ENCODE results near the gene TNIP1.

Gene TNIP1

DNA sequence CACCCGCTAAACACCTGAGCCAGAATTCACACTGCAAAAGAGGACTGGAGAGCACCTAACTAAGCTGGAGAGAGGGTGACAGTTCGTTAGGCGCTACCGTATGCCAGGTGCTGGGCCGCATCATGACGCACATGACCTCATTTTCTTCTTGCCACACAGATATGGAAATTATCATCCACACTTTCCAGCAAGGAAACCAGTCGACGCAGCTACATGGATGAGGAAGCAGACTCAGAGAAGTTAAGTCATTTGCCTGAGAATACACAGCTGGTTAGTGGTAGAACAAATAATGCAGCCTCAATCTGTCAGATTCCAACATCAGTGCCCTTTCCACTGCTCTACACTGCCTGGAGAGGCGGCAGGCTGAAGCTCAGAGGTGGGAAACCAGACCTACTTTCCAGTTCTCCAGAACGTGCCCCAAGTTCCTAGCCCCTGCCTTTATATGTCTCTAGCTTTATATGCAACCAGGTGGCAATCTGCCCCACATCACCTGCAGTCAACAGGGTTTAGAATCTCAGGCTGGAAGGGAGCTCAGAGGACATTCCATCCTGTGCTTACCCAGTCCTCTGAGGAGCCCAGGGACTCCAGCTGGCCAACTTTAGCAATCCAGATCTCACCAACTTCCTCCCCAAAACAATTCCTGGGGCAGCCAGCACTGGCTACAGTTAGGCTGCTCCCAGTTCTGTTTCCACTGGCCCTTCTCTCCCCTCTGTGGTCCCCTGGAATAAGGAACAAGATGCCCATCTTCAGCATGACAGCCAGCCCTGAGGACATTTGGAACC lies 8.8 kb downstream of the TNIP1 start:
- no peak overlapping the region for H3K4me2 ChIP-seq (ENCODE audit: low read length)
- H3K9ac ChIP-seq: no peak overlapping the region
- no peak overlapping the region for H2AFZ ChIP-seq
- H3K36me3 ChIP-seq (ENCODE audit: control insufficient read depth, insufficient read depth, low read length): no peaks in the 10 kb centered on the region
- H3K27ac ChIP-seq: peak overlapping the region; percentile 85
- H3K27me3 ChIP-seq (ENCODE audit: control insufficient read depth, insufficient read depth, low read length): no peaks in the 10 kb centered on the region
- H3K4me1 ChIP-seq: peaks cover 61% of the 10 kb centered on the region
- peaks cover 62% of the 10 kb centered on the region for H3K79me2 ChIP-seq
- H3K9me3 ChIP-seq (ENCODE audit: control insufficient read depth, low read length): no peaks in the 10 kb centered on the region
- no peak overlapping the region for H3K4me3 ChIP-seq (ENCODE audit: low read depth, low read length)
- TF ChIP-seq, protein P1, sequence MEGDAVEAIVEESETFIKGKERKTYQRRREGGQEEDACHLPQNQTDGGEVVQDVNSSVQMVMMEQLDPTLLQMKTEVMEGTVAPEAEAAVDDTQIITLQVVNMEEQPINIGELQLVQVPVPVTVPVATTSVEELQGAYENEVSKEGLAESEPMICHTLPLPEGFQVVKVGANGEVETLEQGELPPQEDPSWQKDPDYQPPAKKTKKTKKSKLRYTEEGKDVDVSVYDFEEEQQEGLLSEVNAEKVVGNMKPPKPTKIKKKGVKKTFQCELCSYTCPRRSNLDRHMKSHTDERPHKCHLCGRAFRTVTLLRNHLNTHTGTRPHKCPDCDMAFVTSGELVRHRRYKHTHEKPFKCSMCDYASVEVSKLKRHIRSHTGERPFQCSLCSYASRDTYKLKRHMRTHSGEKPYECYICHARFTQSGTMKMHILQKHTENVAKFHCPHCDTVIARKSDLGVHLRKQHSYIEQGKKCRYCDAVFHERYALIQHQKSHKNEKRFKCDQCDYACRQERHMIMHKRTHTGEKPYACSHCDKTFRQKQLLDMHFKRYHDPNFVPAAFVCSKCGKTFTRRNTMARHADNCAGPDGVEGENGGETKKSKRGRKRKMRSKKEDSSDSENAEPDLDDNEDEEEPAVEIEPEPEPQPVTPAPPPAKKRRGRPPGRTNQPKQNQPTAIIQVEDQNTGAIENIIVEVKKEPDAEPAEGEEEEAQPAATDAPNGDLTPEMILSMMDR (IDR thresholded peaks at IDR 0.05): no peak

DNA sequence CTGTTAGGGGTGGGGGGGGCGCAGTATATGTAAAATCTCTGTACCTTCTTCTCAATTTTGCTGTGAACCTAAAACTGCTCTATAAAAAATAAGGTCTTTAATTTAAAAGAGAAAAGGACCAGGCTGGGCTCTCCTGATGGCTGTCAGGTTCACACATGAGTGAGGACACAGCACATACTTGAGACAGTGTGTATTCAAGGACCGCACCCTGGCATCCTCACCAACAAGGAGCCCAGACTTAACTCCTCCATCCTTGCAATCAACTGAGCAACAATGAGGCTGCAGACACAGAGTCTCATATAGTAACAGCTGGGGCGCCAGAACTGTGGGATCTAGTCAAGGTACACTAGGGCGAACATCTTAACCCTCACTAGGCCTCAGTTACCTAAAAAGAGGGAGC lies 9.8 kb downstream of the TNIP1 start:
- Histone ChIP-seq H3K9ac (no peak overlapping the region), H3K27me3 (ENCODE audit: control insufficient read depth, insufficient read depth, low read length) (no peaks in the 10 kb centered on the region), H3K36me3 (ENCODE audit: control insufficient read depth, insufficient read depth, low read length) (no peaks in the 10 kb centered on the region), H3K79me2 (peaks cover 63% of the 10 kb centered on the region), H3K27ac (peak overlapping the region; percentile 85), H2AFZ (no peak overlapping the region), H3K4me2 (ENCODE audit: low read length) (no peak overlapping the region), H3K4me1 (peaks cover 57% of the 10 kb centered on the region), H3K9me3 (ENCODE audit: control insufficient read depth, low read length) (no peaks in the 10 kb centered on the region), H3K4me3 (ENCODE audit: low read depth, low read length) (no peak overlapping the region)
- TF ChIP-seq, protein P1 (IDR thresholded peaks at IDR 0.05): no peak

- Histone ChIP-seq H3K79me2 (peaks cover 66% of the 10 kb centered on the region), H3K27me3 (ENCODE audit: control insufficient read depth, insufficient read depth, low read length) (no peaks in the 10 kb centered on the region), H3K27ac (peak overlapping the region; percentile 85), H3K4me3 (ENCODE audit: low read depth, low read length) (no peak overlapping the region), H3K4me2 (ENCODE audit: low read length) (no peak overlapping the region), H3K4me1 (peaks cover 59% of the 10 kb centered on the region), H3K9ac (no peak overlapping the region), H2AFZ (no peak overlapping the region), H3K9me3 (ENCODE audit: control insufficient read depth, low read length) (no peaks in the 10 kb centered on the region), H3K36me3 (ENCODE audit: control insufficient read depth, insufficient read depth, low read length) (no peaks in the 10 kb centered on the region)
- TF ChIP-seq, protein P1 (IDR thresholded peaks at IDR 0.05): no peak
Measured at GRCh38 chr5:151070449-151070848, 10.4 kb downstream of the TNIP1 start.

DNA sequence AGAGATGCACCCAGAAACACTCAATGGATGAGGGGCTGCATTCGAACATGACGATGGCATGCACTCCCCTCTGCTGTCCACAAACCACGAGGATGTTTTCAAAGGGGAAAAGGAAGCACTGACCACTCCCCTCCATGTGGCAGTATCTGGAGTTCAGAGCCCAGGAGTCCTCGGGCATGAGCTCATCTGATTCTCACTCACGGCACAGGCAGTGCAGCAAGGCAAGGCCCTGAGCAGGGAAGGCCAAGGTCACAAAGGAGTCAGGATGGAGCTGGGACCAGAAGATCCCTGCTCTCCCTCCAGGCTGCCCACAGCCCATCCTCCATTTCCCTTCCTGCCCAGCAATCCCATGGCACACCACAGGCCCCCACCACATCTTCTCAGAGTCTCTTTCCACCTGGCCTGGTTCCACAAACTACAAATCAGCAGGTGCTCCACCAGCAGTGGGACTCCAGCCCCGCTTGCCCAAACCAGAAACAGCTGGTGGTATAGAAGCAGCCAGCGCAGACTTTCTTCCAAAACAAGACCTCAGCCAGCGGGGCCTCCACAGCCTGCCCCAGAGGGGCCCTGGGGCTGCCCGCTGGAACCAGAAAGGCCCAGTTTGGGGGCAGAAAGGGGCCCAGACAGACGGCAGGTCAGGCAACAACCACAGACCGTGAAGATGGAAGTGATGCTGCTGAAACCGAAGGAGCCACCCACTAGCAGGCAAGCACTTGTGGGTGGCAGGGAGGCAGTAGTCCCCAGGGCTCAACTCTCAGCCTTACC lies 12.2 kb downstream of the TNIP1 start:
- Histone ChIP-seq H3K4me1 (peaks cover 66% of the 10 kb centered on the region), H3K27me3 (ENCODE audit: control insufficient read depth, insufficient read depth, low read length) (no peaks in the 10 kb centered on the region), H3K27ac (peak overlapping the region; percentile 85), H3K4me2 (ENCODE audit: low read length) (no peak overlapping the region), H3K9ac (no peak overlapping the region), H3K36me3 (ENCODE audit: control insufficient read depth, insufficient read depth, low read length) (no peaks in the 10 kb centered on the region), H3K79me2 (peaks cover 69% of the 10 kb centered on the region), H3K9me3 (ENCODE audit: control insufficient read depth, low read length) (no peaks in the 10 kb centered on the region), H2AFZ (peak overlapping the region; percentile 20), H3K4me3 (ENCODE audit: low read depth, low read length) (no peak overlapping the region)
- TF ChIP-seq, protein P1 (IDR thresholded peaks at IDR 0.05): no peak

Measured in parathyroid adenoma (tissue), 2 donors.